ENCODE data around the gene PAEP. TPM values are rescaled to one million over a fixed set of nuclear protein-coding genes. Genes with fewer than 3 reads are reported as not detected.

Gene PAEP
- total RNA-seq, 4 donors from 2014 or later = not detected

- no peak for TF ChIP-seq CTCF (IDR thresholded peaks at IDR 0.05; ENCODE audit: low read depth)
Observed at GRCh38 chr9:135522931-135523330, 38.6 kb upstream of the PAEP start.

DNA sequence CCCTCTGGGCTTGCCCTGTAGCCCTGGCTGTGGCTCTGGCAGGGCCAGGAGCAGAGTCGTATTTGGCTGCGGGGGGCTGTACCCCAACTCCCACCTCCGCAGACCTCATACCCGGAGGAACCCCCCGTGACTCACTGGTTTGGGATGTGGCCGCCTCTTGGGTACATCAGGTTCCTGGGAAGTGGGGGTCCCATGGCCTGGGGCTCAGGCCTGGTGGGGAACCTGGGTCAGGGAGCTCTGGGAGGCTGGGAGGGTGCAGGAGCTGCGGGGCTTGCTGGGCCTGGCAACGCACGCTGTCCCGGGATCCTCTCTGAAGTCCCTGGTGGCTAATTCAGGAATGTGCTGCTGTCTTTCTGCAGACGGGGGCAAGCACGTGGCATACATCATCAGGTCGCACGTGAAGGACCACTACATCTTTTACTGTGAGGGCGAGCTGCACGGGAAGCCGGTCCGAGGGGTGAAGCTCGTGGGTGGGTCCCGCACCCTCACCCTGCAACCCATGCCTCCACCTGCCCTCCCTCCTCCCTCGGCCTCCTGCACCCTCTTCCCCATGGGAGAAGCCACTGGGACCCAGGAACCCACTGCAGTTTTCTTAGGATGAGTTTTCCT is 37.9 kb upstream of the PAEP start:
- no peak for TF ChIP-seq CTCF (IDR thresholded peaks at IDR 0.05; ENCODE audit: low read depth)

DNA sequence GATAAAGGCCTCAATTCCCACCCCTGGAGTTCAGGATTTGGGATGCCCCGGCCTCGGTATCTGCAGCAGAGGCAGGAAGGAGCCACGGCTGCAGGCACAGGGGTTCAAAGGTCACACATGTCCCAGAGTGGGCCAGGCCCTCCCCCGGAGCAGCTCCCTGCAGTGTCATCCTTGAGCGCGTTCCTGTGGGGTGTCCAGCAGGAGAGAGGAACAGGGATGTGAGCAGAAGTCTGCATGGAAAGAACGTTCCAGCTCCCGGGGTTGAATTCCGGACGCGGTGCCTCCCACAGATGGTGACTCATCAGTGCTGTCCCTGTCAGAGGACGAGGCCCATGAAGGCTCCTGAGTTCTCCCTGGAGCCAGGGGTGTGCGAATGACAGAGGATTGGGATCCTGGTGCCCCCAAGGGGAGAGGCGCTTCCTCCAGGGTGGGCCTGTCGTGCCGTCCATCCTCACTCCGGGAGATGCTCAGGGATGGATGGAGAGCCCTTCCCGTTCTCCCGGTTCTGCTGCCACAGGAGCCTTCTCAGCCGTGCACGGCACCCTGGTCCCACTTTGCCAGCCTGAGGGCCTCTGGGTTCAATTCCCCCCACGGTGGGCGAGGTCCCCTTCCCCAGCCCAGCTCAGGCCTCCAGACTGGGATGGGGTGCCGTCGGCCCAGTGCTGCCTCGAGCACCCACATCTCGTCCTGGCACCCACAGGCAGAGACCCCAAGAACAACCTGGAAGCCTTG is 37.3 kb upstream of the PAEP start:
- TF ChIP-seq CTCF (IDR thresholded peaks at IDR 0.05; ENCODE audit: low read depth) = no peak

GRCh38 chr9:135525241-135526088 is 36.1 kb upstream of the PAEP start:
- no peak for TF ChIP-seq CTCF (IDR thresholded peaks at IDR 0.05; ENCODE audit: low read depth)

DNA sequence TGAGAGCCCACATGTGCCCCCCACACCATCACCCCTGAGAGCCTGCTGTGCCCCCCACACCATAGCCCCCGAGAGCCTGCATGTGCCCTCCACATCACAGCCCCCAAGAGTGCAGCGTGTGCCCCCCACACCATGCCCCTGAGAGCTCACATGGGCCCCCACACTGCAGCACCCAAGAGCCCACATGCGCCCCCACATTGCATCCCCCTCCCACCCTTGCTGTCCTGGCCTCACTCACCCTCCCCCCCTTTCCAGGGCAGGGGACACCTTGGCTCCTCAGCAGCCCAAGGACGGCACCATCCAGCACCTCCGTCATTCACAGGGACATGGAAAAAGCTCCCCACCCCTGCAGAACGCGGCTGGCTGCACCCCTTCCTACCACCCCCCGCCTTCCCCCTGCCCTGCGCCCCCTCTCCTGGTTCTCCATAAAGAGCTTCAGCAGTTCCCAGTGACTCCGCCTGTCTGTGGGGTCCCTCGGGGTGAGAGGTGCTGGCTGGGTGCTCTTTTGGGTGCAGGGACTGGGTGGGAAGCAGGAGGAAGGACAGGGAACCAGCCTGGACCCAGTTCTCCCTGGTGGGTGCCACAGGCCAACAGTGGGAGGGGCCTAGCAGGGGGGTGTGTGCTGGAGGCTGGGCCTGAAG is 35.3 kb upstream of the PAEP start:
- no peak for TF ChIP-seq CTCF (IDR thresholded peaks at IDR 0.05; ENCODE audit: low read depth)

DNA sequence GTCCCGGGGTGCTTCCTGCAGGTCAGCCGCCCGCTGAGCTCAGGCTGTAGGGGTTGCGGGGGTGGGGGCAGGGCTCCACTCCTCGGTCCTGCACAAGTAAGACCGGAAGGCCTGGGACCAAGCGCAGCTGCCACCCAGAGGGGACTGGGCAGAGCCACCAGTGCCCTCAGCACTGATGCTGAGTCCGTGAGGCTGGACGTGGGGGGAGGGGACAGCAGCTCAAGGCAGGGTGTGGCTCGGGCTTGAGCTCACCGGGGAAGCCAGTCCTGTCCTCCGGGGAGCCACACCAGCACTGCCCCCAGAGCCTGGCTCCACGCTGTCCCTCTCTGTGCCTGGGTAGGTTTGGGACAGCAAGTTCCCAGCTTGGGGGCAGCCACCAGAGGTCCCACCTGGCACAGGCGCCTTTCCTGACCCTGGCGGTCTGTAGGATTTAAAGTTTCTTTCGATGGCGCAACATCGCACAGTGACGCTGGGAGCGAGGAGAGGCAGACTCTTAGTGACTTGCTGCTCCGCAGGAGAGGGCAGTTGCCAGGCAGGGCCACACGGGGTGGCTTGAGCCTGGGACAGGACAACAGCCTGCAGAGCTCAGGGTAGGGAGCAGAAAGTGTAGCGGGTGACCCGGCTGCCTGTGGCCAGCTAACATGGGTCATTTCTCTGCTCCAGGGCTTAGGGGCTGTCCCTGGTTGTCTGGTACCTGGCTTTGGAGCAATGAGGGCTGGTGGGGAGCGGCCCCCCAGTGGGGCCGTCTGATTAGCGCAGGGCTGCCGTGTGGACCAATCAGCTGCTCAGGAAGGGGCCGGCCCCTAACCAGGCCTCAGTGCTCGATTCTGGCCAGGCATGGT is 34.6 kb upstream of the PAEP start:
- TF ChIP-seq CTCF (IDR thresholded peaks at IDR 0.05; ENCODE audit: low read depth) = no peak
